DND-41 (cell line): ENCODE data around the gene CPEB1.

Experiments used
- EZH2 ChIP-seq: IDR thresholded peaks from 3 replicates; pipeline ENCODE4 v1.6.1; 2012; ENCODE audit warnings: borderline replicate concordance, low read depth, mild to moderate bottlenecking, moderate library complexity, low read length, inconsistent platforms; ENCODE audit not compliant: severe bottlenecking
- TF ChIP-seq, protein P1 (sequence below): IDR thresholded peaks from 2 replicates; pipeline ENCODE4 v1.5.1; 2012; ENCODE audit warnings: borderline replicate concordance, low read length, moderate library complexity, mild to moderate bottlenecking; ENCODE audit not compliant: poor library complexity, severe bottlenecking; ENCODE audit errors: extremely low read depth

DNA sequence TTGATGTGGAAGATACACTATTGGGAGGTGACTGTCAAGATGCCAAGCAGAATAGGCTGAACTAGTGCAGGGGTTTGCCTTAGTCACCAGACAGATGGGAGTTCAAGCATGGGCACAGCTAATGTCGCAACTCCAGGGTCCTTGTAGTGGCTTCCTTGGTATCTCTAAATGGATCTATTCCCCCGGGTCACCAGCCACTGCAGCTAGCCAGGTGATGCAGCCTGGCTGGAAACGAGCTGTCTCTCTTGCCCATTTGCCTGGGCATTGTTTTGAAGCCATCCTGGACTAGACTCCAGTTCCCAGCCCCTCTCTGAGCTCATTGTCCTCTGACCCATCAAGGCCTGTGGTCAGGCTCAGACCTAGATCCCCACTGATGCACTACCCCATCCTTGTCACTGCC, 8.4 kb upstream of the CPEB1 start:
- TF ChIP-seq, protein P1, sequence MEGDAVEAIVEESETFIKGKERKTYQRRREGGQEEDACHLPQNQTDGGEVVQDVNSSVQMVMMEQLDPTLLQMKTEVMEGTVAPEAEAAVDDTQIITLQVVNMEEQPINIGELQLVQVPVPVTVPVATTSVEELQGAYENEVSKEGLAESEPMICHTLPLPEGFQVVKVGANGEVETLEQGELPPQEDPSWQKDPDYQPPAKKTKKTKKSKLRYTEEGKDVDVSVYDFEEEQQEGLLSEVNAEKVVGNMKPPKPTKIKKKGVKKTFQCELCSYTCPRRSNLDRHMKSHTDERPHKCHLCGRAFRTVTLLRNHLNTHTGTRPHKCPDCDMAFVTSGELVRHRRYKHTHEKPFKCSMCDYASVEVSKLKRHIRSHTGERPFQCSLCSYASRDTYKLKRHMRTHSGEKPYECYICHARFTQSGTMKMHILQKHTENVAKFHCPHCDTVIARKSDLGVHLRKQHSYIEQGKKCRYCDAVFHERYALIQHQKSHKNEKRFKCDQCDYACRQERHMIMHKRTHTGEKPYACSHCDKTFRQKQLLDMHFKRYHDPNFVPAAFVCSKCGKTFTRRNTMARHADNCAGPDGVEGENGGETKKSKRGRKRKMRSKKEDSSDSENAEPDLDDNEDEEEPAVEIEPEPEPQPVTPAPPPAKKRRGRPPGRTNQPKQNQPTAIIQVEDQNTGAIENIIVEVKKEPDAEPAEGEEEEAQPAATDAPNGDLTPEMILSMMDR = no peak
- no peak for TF ChIP-seq EZH2
